Liver (tissue), 9 donors: ENCODE results near the gene ZNF503. TPM values are rescaled to one million over a fixed set of nuclear protein-coding genes. Genes with fewer than 3 reads are reported as not detected.

ENCODE experiments used
- DNase-seq: peaks from one replicate; pipeline ENCODE4 v3.0.0-alpha.2; 2017; ENCODE audit warnings: low spot score
- H3K27ac ChIP-seq, 2 donors: one replicate each; pipeline ENCODE4 v1.7.0; 2013; ENCODE audit warnings: inconsistent platforms in 2 of 2, low read length in 2 of 2, control low read depth in 1 of 2, low read depth in 1 of 2, mild to moderate bottlenecking in 1 of 2
- H3K27me3 ChIP-seq, 4 donors: one replicate each; pipeline versions ENCODE4 v1.6.1 to v1.7.0; 2013; ENCODE audit warnings: low read length in 3 of 4, inconsistent platforms in 1 of 4, mild to moderate bottlenecking in 1 of 4, moderate library complexity in 1 of 4; ENCODE audit not compliant: control insufficient read depth in 4 of 4, insufficient read depth in 4 of 4
- H3K36me3 ChIP-seq, 4 donors: one replicate each; pipeline versions ENCODE4 v1.6.1 to v1.7.0; 2013; ENCODE audit warnings: low read length in 3 of 4, mild to moderate bottlenecking in 3 of 4, low read depth in 1 of 4, moderate library complexity in 1 of 4; ENCODE audit not compliant: control insufficient read depth in 4 of 4, insufficient read depth in 3 of 4
- H3K4me1 ChIP-seq, 4 donors: one replicate each; pipeline versions ENCODE4 v1.6.1 to v1.7.0; 2013; ENCODE audit warnings: low read length in 3 of 4, mild to moderate bottlenecking in 3 of 4, moderate library complexity in 1 of 4; ENCODE audit not compliant: control insufficient read depth in 4 of 4, insufficient read depth in 4 of 4
- H3K4me3 ChIP-seq, 3 donors: one replicate each; pipeline versions ENCODE4 v1.6.1 to v1.7.0; 2013; ENCODE audit warnings: low read length in 3 of 3, control low read depth in 1 of 3, low read depth in 1 of 3, mild to moderate bottlenecking in 1 of 3
- H3K9ac ChIP-seq, 2 donors: one replicate each; pipeline ENCODE4 v1.7.0; 2013; ENCODE audit warnings: low read length in 2 of 2, mild to moderate bottlenecking in 2 of 2, moderate library complexity in 2 of 2, control low read depth in 1 of 2, low read depth in 1 of 2
- H3K9me3 ChIP-seq, 4 donors: one replicate each; pipeline versions ENCODE4 v1.6.1 to v1.7.0; 2013; ENCODE audit warnings: low read length in 3 of 4; ENCODE audit not compliant: control insufficient read depth in 4 of 4
- ATF3 ChIP-seq: IDR thresholded peaks from 2 replicates; pipeline ENCODE4 v1.6.1; 2016; ENCODE audit warnings: antibody characterized with exemption
- CTCF ChIP-seq: fragments of 150-350 bp; IDR thresholded peaks from 2 replicates; pipeline ENCODE4 v1.5.1; 2017; ENCODE audit warnings: improper control_type of control experiment, low read depth, low read length; ENCODE audit not compliant: missing input control
- EGR1 ChIP-seq, 2 donors: IDR thresholded peaks; 2 replicates each; pipeline ENCODE4 v1.6.1; 2016 to 2018; ENCODE audit warnings: antibody characterized with exemption in 2 of 2, low read depth in 2 of 2
- FOXA1 ChIP-seq: IDR thresholded peaks from 2 replicates; pipeline ENCODE4 v1.6.1; 2016; ENCODE audit warnings: antibody characterized with exemption
- FOXA2 ChIP-seq: IDR thresholded peaks from 2 replicates; pipeline ENCODE4 v1.6.1; 2016; ENCODE audit warnings: antibody characterized with exemption
- GABPA ChIP-seq, 2 donors: IDR thresholded peaks in 1 of 2; conservative IDR thresholded peaks in 1 of 2; 2 replicates each; pipeline ENCODE4 v1.6.1; 2016; ENCODE audit warnings: antibody characterized with exemption in 2 of 2, mild to moderate bottlenecking in 1 of 2, moderate library complexity in 1 of 2
- HNF4A ChIP-seq, 2 donors: conservative IDR thresholded peaks; 2 replicates each; pipeline ENCODE4 v1.6.1; 2016; ENCODE audit warnings: antibody characterized with exemption in 2 of 2, mild to moderate bottlenecking in 2 of 2
- HNF4G ChIP-seq: IDR thresholded peaks from 2 replicates; pipeline ENCODE4 v1.6.1; 2016; ENCODE audit warnings: antibody characterized with exemption
- JUND ChIP-seq, 2 donors: IDR thresholded peaks; 2 replicates each; pipeline ENCODE4 v1.6.1; 2016; ENCODE audit warnings: antibody characterized with exemption in 2 of 2
- MAX ChIP-seq: IDR thresholded peaks from 2 replicates; pipeline ENCODE4 v1.6.1; 2016; ENCODE audit warnings: antibody characterized with exemption
- NR2F2 ChIP-seq: IDR thresholded peaks from 2 replicates; pipeline ENCODE4 v1.6.1; 2016; ENCODE audit warnings: antibody characterized with exemption
- RAD21 ChIP-seq, 2 donors: IDR thresholded peaks; 2 replicates each; pipeline ENCODE4 v1.6.1; 2016; ENCODE audit warnings: antibody characterized with exemption in 2 of 2, mild to moderate bottlenecking in 2 of 2
- REST ChIP-seq: IDR thresholded peaks from 2 replicates; pipeline ENCODE4 v1.6.1; 2016; ENCODE audit warnings: antibody characterized with exemption, mild to moderate bottlenecking
- RXRA ChIP-seq, 2 donors: IDR thresholded peaks; 2 replicates each; pipeline ENCODE4 v1.6.1; 2017 to 2018; ENCODE audit warnings: antibody characterized with exemption in 2 of 2, mild to moderate bottlenecking in 1 of 2
- SP1 ChIP-seq: IDR thresholded peaks from 2 replicates; pipeline ENCODE4 v1.6.1; 2018; ENCODE audit warnings: antibody characterized with exemption, mild to moderate bottlenecking
- TAF1 ChIP-seq: conservative IDR thresholded peaks from 2 replicates; pipeline ENCODE4 v1.6.1; 2016; ENCODE audit warnings: antibody characterized with exemption, mild to moderate bottlenecking
- YY1 ChIP-seq: IDR thresholded peaks from 2 replicates; pipeline ENCODE4 v1.6.1; 2016; ENCODE audit warnings: antibody characterized with exemption, mild to moderate bottlenecking
- ZBTB33 ChIP-seq: IDR thresholded peaks from 2 replicates; pipeline ENCODE4 v1.6.1; 2016; ENCODE audit warnings: antibody characterized with exemption
- WGBS: extraction: QIAGEN DNeasy Blood & Tissue Kit; methylation state at CpG from one replicate; pipeline ENCODE4 v1.1.7; 2013; 5-methylcytosine and 5-hydroxymethylcytosine counted together
- polyA plus RNA-seq, 2 donors: library from polyadenylated mRNA; stranded (reverse) in 1 of 2; unstranded in 1 of 2; fragments of 200-250 nt in 1 of 2; fragments of >200 nt in 1 of 2; fragmentation: Nextera tagmentation in 1 of 2; extraction: Ambion mirVana in 1 of 2; gene quantifications; one replicate each; pipeline versions ENCODE4 v1.2.1 to v1.2.3, GENCODE V29; 2013 to 2015
- total RNA-seq, 2 donors: library from RNA; depleted of rRNA; stranded (reverse); fragments of >200 nt; gene quantifications; one replicate each; pipeline ENCODE4 v1.2.3, GENCODE V29; 2014
- donor health status: healthy.
- donor health status: healthy.
- donor health status: healthy.
- donor health status: healthy.
- donor health status: healthy.

ZNF503 gene
- total and polyA plus RNA-seq, 4 donors = 1.6 to 5.2 (median 2.0) TPM

GRCh38 chr10:75431180-75432111 is 29.9 kb upstream of the ZNF503 start, which contains the start of gene LRMDA:
Gene LRMDA, plus strand, starts transcription at chr10:75431624.
- TF ChIP-seq RXRA (IDR thresholded peaks at IDR 0.05) (peak; percentile 14 to 21), MAX (no peak), EGR1 (IDR thresholded peaks at IDR 0.05; ENCODE audit: low read depth in 2 of 2) (no peak), JUND (IDR thresholded peaks at IDR 0.05) (no peak), FOXA2 (no peak), RAD21 (IDR thresholded peaks at IDR 0.05) (peak in 1 of 2 donors; percentile 31), HNF4A (conservative IDR thresholded peaks at IDR 0.05) (no peak), YY1 (peak; percentile 5)
- no peaks in the 10 kb centered on the region for H3K27me3 ChIP-seq
- peak; percentile 54 for DNase-seq

GRCh38 chr10:75430000-75430763 is 28.6 kb upstream of the ZNF503 start:
- Histone ChIP-seq H3K4me1 (peaks cover 5 to 32% (median 23%) of the 10 kb centered on the region in 4 donors), H3K36me3 (no peaks in the 10 kb centered on the region), H3K9me3 (no peaks in the 10 kb centered on the region), H3K4me3 (no peak overlapping the region), H3K9ac (no peak overlapping the region), H3K27ac (peak overlapping the region; percentile 0 to 80), H3K27me3 (no peaks in the 10 kb centered on the region)
- TF ChIP-seq EGR1 (IDR thresholded peaks at IDR 0.05; ENCODE audit: low read depth in 2 of 2) = no peak
- TF ChIP-seq MAX = no peak
- TF ChIP-seq ZBTB33 = no peak
- peak; percentile 78 for TF ChIP-seq NR2F2
- TF ChIP-seq SP1 = no peak
- TF ChIP-seq HNF4G = no peak
- peak in 1 of 2 donors; percentile 30 for TF ChIP-seq RAD21 (IDR thresholded peaks at IDR 0.05)
- TF ChIP-seq FOXA1 = no peak
- no peak for TF ChIP-seq CTCF
- no peak for TF ChIP-seq GABPA (IDR thresholded peaks at IDR 0.05 in 1 of 2, conservative IDR thresholded peaks at IDR 0.05 in 1 of 2)
- TF ChIP-seq ATF3 = no peak
- no peak for TF ChIP-seq YY1
- TF ChIP-seq JUND (IDR thresholded peaks at IDR 0.05) = no peak
- no peak for TF ChIP-seq HNF4A (conservative IDR thresholded peaks at IDR 0.05)
- TF ChIP-seq REST = no peak
- no peak for TF ChIP-seq TAF1
- TF ChIP-seq RXRA (IDR thresholded peaks at IDR 0.05) = no peak
- no peak for TF ChIP-seq FOXA2
- no peak for DNase-seq
- 62% methylated on average over 9 of the region's 9 CpGs for WGBS

More at GRCh38 chr10:75431180-75432111, 29.9 kb upstream of the ZNF503 start, which contains the start of gene LRMDA:
- no peaks in the 10 kb centered on the region for H3K36me3 ChIP-seq
- H3K27ac ChIP-seq = peak within 1 kb of the TSS; percentile 80 to 81
- H3K9me3 ChIP-seq = no peaks in the 10 kb centered on the region
- H3K4me3 ChIP-seq = peak within 1 kb of the TSS; percentile 68 to 77 (median 72)
- peaks cover 5 to 32% (median 24%) of the 10 kb centered on the region in 4 donors for H3K4me1 ChIP-seq
- H3K9ac ChIP-seq = peak within 1 kb of the TSS; percentile 25 to 65
- 5% methylated on average over 82 of the region's 82 CpGs for WGBS
